Right renal pelvis (tissue), 4 donors: ENCODE measurements around the gene RPS19. TPM values are rescaled to one million over a fixed set of nuclear protein-coding genes. Genes with fewer than 3 reads are reported as not detected.

Source experiments
- DNase-seq, 4 donors: peaks; one replicate each; pipeline ENCODE4 v3.0.0-alpha.2; 2013; ENCODE audit warnings: low read depth in 4 of 4, low spot score in 3 of 4, missing footprints in 1 of 4
- polyA plus RNA-seq, 4 donors: library from polyadenylated mRNA; unstranded; fragments of 120-200 nt; gene quantifications; one replicate each; pipeline ENCODE4 v1.2.1, GENCODE V29; 2013; ENCODE audit not compliant: insufficient read length in 4 of 4

Gene RPS19
- 1,000 to 10,000 TPM; 1,099 to 1,885 (median 1,269) TPM for polyA plus RNA-seq

DNA sequence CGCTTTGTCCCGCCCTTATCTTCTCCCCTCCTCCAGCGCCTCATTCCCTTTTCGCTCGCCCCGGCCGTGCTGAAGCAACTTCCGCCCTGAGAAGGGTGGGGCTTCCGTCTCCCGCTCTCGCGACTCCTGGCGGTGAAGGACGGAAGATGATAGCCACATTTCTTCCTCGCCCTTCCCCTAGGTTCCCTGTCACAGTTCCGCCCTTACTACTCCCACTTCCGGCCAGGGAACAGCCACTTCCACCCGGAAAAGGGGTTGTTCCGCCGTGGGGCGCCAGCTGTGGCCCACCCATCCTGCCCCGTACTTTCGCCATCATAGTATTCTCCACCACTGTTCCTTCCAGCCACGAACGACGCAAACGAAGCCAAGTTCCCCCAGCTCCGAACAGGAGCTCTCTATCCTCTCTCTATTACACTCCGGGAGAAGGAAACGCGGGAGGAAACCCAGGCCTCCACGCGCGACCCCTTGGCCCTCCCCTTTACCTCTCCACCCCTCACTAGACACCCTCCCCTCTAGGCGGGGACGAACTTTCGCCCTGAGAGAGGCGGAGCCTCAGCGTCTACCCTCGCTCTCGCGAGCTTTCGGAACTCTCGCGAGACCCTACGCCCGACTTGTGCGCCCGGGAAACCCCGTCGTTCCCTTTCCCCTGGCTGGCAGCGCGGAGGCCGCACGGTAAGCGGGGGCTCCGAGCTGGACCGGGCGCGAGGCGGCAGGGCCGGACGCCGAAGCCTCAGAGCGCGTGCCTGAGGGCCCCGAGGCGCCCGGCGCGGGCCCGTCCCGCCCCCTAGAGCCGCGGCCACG lies at the start of gene RPS19:
TSS of gene RPS19 (plus strand) at position 638 of the 801 bp plus-strand sequence. CDS start 520 bp downstream, outside the sequence.
- DNase-seq = peak; percentile 99 to 100 (median 99)

DNA sequence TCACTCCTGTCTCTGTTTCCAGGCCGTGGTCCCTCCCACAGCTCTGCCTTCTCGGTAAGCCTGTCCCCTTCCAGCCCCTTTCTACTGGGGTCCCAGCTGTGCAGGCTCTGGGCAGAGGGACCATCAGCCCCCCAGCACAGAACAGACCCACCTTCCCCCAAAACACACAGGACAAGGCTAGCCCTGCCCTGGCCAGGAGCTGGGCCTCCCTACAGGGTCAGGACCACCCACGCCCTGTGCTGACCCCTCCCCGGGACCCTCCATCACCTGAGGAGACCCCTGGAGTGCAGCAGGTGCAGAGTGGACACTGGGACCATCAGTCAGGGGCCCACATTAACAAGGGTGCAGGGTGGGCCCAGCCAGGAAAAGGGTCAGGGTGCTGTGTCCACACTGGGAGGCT lies 49.8 kb upstream of the RPS19 start:
- DNase-seq = no peak

DNA sequence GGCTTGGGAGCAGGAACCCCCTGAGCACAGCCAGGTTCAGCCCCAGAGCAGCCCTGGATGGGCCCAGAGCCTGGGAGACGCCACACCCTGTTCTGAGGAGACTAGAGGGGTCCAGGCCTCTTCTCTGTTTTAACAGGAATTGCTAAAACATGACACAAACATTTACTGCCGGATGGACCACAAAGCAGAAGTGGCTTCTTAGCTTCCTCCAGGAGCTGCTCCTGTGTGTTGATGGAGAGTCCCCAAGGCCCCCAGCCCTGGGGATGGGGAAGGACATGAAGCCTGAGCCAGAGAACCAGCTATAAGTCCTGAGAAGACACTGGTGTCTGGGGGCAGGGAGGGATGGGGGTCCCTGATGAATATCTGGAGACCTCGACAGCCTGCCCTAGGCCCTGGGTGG lies 49.0 kb upstream of the RPS19 start:
- DNase-seq = no peak

DNA sequence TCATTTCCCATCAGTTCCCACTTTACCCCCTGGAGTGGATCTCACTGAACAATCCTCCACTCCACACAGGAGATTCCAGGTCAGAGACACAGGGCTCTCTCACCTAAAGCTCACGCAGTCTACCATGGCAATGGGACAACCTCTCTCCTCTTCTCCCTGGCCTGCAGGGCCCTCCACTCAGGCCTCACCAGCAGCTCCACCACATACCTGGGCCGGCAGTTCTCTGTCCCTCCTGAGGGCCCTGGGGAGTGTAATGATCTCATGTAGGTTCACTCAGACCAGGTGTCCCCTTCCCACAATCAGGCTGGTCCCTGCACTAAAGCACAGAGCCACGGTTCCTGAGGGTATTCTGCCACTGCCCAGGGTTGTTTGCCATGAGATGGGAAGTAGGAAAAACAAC lies 48.1 kb upstream of the RPS19 start:
- no peak for DNase-seq

DNA sequence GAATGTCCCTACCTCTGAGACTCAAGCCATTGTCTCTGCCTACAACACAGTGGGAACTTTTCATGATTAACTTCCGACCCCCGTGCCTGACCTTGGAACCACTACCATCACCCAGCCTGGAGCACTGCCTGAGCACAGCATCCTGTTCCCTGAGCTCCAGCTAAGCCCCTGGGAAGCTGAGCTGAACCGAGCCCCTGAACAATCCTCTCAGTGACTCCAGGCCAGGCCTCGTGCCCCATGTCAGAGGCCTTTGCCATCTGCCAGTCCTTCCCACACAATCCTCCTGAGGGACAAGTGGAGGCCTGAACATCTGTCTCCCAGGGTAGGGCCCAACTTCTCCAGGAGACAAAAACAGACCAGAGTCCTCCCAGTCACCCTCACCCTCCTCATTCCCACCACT lies 46.1 kb upstream of the RPS19 start:
- DNase-seq = no peak

DNA sequence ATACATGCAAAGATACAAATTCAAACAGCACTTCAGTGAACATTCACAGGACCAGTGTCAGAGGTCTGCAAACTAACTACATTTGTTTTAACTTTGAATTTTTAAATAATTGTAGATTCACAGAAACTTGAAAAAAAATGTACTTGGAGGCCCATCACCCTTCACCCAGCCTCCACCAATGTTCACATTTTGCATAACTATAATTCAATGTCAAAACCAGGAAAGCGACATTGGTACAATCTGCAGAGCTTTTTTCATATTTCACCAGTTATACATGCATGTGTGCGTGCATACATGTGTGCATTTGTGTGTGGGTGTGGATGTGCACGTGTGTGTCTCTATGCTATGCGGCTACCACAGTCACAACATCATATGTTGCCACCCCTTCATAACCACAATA lies 44.8 kb upstream of the RPS19 start:
- DNase-seq = no peak

DNA sequence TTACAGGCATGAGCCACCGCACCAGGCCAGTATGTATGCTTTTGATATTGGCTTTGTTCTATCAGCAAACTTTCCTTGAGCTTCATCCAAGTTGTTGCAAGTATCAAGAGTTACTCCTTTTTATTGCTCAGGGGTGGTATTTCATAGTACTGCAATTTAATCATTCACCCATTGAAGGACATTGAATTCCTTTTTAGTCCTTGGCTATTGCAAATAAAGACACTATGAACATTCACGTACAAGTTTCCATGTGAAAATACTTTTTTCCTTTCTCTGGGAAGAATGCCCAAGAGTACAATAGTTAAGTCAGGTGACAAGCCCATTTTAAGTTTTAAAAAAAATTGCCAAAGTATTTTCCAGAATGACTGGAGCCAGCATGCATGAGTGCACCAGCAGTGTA lies 43.3 kb upstream of the RPS19 start:
- DNase-seq = no peak

DNA sequence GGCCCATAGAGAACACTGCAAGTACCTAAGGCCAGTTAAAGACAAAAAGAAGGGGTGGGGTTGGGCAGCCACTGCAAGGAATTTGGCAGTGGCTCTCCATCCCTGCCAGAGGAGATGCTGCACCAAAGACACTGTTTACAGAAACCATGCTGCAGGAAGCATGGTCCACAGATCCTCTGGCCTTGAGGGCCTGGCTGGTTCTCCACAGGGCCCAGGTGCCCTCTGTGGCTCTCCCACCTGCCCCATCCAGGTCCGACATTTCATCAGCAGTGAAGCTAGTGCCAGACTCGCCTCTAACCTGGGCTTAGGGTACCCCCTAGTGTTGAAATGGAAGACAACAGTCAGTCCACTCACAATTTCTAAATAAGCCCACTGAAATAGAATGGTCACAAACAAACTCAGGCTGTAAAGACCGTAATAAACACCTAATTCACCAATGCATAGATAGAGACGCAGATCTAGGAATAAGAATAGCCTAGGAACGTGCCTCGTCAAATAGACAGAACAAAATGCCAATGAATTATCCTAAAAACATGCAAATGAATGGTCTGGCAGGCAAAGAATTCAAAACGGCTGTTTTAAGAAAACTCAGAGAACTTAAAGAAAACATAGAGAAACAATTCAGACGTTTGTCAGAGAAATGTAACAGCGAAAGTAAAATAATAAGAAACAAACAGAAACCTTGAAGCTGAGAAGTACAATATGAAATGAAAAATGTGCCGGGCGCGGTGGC lies 38.9 kb upstream of the RPS19 start:
- DNase-seq = peak in 2 of 4 donors; percentile 17 to 26

DNA sequence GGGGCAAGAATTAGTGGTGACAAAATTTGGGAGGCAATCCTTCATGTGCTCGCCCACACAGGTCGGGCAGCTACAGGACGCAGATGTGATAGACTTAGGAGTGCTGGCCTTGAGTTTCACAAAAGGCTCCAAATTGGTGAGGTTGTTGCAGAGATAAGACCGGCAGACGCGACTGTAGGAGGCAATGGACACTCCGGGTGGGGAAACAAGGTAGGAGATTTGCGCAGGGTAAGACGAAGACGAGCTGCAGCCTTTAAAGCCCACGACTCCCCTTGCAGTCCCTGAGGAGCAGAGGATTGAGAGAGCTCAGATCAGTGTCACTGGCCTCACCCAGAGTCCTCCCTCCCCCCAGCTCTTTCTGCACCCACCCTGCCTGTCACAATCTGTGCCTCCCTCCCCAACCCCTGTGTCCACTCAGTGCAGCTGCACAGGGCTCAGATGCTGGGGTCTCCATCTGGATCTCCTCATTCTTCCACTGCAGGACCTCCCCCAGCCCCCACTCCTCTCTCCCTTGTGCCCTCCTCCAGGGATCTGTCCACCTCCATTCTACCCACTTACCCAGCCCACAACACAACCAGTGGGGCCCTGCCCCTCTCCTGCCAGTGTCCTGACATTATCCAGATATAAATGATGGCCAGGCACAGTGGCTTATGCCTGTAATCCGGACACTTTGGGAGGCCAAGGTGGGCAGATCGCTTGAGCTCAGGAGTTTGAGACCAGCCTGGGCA lies 21.9 kb upstream of the RPS19 start:
- DNase-seq = no peak

DNA sequence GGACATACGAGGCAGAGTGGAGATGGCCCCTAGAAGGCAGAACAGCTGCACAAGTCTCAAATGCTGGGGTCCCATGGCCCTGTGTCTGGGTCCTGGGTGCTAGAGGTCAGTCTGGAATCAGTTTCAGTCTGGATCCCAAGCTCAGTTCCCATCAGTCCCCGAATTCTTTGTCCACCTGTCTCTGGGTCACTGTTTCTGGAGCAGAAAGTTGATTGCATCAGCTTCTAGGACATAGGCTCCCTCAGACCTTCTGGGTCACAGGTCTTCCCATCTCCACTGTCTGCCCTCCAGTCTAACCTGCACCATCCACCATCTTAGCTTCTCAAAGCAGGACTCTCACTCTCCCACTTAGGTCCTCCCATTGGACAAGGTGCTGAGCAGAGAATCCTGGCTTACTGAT lies 20.8 kb upstream of the RPS19 start:
- no peak for DNase-seq

DNA sequence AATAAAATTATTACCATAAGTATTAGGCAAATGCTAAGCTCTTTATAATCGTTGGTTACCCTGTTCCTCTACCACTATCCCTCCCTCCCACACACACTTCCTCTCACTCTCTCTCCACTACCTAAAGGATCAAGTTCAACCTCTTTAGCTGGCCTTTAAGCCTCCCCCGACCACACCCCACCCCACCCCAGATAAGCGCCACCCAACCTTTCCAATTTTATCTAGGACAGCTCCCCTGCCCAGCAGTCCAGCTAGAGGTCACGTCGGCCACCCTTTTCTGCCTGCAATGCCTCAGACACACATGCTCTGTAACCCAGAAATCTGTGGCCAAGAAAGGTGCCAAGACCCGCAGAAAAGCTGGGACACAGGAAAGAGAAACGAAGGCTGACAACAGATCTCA lies 16.7 kb upstream of the RPS19 start:
- DNase-seq = no peak

DNA sequence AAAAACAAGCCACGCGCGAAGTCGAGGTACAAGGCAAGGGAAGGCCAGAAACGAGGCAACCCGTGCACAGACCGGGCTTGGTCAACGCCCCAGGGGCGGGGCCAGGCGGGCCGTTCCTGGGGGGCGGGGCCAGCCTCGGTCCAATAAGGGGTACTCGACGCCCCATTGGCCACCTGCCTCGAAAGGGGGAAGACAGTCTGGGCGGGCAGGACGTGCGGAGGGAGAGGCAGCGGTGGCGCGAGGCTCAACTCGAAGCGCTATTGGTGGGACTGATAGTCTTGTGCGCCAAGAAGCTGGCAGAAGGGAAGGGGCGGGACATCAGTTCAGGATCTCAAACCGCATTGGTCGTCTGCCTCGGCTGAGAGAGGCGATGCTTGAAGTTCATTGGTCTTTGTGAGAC lies 15.5 kb upstream of the RPS19 start, which contains the start of gene LYPD4:
TSS of gene LYPD4 (minus strand) at position 83 of the 400 bp plus-strand sequence. CDS start 5,398 bp downstream, outside the sequence.
- no peak for DNase-seq

DNA sequence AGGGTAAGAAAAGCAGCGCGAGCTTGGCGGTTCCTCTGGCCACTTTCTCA lies 15.2 kb upstream of the RPS19 start, which contains the start of gene DMRTC2:
TSS of gene DMRTC2 (plus strand) at position 42 of the 50 bp plus-strand sequence. CDS start 2,387 bp downstream, outside the sequence.
- DNase-seq = no peak

DNA sequence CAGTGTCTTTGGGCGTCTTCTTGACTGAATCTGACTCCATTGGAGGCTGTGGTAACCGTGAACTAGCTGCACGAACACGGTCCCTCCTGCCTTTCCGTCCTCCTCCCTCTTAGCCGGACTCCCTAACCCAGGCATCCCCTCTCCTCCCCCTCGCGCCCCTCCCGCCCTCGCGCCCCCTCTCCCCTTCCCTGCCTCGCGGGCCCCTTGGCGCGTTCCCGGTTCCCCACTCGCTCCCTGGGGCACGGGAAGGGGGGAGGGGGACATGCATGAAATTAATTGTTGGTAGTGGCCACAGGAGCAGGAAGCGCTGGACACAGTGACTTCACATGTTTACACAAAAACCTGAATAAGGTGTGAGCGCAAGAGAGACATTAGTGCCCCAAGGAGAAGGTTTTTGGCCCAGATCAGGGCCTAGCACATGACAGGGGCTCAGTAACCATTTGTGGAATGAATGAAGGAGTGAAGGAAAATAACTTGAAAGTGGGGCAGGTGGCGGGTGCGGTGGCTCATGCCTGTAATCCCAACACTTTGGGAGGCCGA lies 14.9 kb upstream of the RPS19 start:
- no peak for DNase-seq

DNA sequence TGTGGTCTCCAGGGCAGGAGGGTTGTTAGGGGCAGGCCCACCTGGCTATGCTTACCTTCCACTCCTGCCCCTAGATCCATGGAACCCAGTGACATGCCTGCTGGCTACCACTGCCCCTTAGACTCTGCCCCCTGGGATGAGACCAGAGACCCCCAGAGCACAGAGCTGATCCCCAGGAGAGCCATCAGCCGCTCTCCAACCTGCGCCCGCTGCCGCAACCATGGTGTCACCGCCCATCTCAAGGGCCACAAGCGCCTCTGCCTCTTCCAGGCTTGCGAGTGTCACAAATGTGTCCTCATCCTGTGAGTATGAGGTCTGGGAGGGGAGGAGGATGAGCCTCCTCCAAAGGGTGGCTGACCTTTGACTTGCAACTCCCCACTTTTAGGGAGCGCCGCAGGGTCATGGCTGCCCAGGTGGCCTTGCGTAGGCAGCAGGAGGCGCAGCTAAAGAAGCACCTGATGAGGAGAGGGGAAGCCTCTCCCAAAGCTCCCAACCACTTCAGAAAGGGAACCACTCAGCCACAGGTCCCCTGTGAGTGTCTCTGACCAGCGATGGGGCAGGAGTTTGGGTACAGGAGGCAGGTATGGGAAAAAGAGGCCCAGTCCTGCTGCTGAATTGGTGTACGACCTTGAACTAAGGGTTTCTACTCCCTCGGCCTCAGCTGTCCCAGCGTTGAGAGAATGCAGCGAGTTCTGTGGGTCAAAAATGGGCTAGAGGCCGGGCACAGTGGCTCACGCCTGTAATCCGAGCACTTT lies 12.5 kb upstream of the RPS19 start:
- no peak for DNase-seq

DNA sequence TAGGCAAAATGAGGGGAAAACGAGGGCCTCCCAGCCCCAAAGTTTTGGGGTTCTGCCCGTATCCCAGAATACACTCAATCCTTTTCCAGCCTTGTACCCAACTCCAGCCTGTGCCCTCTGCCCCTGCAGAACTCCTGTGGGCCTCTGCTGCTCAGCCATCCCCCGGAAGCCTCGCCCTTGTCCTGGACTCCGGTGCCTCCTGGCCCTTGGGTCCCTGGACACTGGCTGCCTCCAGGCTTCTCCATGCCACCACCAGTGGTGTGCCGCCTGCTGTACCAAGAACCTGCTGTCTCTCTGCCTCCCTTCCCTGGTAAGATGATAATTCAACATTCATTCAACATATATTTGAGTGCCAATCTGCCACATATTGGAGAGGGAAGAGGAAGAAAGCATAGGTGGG lies 11.4 kb upstream of the RPS19 start:
- no peak for DNase-seq

DNA sequence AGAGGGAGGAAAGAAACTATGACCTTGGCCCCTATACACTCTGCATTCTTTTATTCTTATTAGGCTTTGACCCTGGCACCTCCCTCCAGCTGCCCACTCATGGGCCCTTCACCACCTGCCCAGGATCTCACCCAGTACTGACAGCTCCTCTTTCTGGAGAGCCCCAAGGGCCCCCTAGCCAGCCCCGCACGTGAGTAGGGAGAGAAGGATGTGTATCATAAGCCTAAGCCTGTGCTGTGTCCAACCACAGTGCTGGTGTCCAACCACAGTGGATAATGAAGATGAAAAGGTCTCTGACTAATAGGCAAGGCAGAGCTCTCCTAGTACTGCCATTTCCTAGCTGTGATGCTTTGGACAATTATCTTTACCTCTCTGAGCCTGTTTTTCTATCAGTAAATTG lies 11.0 kb upstream of the RPS19 start:
- DNase-seq = no peak

DNA sequence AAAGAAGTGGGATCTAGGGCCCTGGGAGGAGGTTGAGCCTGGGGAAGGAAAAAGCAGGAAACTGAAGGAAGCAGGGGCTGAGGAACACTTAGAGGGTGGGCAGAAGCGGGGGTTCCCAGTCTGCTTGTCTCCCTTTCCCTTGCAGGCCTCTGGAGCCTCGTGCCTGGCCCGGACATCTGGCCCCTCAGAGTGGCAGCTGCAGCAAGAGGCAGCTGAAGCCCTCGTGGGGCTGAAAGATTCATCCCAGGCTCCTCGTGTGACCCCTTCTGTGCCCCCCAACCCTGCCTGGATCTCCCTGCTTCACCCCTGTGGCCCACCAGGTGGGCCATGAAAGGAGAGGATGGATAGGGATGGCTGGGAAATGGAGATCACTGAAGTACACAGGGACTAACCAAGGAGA lies 9.7 kb upstream of the RPS19 start:
- no peak for DNase-seq

DNA sequence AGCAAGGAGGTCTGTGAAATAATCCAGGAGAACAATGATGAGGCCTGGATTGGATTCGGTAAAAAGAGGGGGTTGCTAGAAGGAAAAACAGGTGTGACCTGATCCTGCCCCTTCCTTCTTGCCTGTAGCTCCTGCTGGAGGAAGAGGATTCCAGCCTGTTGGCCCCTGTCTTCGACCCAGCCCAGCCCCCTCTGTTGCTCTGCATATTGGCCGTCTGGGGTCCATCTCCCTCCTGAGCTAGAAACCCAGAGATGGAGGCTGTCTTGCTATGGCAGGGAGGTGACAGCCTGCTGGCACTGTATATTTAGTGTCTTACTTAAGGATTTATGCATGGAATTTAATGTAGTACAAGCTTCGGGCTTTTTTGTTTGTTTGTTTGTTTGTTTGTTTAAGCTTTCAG lies 8.6 kb upstream of the RPS19 start:
- DNase-seq = no peak

DNA sequence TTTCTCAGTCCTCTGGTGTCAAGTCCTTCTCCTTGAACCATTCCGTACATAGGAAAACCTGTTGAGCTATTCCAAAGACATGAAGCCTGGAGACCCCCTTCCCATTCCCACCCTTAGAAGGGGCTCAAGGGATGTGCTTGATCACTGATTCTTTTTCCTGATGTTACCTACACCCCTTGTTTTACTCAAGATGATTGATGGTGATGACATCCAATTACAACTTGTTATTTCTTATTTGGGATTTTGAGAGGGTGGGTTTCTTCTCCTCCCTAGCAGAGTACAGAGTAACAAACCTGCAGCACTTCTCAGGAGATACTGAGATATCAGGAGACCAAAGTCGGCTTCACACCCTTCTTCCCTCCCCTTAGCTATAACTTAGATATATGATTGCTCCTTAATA lies 6.7 kb upstream of the RPS19 start:
- no peak for DNase-seq

DNA sequence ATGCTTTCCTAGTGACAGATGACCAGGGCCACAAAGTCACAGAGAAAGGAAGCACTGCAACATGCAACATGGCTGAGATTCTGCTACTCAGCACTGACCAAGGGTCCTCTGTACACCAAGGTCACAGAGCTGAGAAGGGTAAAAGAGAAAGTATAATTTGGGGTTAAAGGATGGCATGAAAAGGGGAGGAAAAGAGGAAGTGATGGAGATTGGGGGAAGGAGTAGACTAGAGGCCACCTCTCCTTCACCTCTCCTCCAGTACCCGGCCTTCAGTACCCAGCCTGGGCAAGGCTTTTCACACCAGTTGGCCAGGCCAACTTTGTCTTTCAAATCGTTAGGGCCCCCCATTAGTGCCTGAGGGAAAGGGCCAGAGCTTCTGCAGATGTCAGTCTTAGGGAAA lies 6.3 kb upstream of the RPS19 start:
- DNase-seq = no peak
